GM18499 (cell line): ENCODE measurements around the gene SGPP2.
A peak's percentile ranks its signal among the peaks of the same experiment; 100 is the strongest.
"Not testable (repeated sequence)": the region's sequence is repeated elsewhere in the genome, so short reads cannot be mapped to it uniquely, and the experiment has no call there.

Experiments
- ATAC-seq: cut with Tn5 transposase; IDR thresholded peaks from one replicate; pipeline ENCODE4 v1.9.1; 2021; ENCODE audit warnings: moderate number of reproducible peaks; ENCODE audit not compliant: insufficient read depth, unreplicated experiment

The SGPP2 gene

DNA sequence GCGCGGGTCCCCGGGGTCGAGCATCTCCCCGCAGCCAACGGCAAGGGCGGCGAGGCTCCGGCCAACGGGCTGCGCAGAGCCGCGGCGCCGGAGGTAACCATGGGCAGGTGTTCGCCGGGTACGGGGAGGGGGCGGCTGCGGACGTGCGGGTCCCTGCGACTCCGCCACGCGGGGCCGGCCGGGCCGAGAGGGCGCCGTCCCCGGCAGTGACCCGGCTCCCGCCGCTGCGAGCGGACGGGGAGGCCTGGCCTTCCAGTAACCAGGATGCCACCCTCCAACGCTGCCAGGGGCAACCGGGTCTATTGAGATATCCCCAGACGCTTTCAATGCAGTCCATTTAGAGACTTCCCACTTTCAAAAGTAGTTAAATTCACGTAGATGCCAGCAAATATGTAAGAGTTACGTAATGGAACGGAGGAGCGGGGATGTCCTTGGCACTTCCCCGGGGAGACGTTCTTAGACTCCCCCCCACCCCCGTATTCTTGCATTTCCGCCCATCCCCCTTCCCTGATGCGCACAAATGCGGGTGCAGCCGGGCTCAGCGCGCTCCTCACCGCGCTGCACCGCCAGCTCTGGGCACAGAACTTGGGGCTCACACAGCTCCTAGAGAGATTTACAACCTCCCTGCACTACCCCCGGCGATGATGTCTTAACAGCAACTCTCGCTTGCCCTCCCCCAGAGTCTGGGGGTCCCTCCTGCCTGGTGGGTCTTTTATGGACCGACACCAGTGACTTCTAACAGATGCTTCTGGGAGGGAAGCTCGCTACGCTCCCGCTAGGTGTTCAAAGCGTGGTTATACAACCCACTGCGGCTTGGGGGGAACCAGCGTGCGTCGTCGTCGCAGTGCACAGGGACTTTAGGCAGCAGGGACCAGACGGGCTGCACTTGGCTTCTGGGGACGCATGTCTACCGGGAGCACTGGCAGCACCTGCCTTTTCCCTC lies 657 bp downstream of the SGPP2 start:
- ATAC-seq = no peak

DNA sequence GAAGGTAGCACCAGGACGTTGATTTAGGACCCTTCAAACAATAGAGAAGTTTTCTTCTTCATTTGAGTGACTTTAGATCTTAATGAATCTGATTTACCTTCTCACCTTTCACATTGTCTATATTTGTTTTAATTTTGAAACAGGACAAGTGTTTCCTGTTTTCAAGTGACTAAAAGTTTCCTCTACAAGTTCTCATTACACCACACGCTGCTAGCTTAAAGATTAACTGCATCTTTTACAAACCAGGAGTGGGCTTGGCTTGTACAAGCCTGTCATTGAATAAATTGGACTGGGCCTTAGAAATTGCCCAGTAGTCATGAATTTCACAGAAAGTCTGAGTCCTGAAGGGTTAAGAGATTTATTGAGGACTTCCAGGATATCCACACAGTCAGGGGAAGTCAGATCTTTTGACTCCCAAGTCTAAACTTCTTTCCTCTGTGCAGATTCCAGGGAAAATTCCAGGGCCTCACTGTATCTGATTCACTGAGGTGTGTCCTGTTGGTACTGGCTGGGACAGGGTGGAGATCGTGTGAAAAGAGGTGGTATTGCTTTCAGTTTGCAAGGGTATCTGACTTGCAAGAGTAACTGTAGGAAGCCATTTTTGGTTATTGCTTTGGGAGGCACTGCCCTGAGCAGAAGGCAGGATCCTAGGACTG lies 3.4 kb downstream of the SGPP2 start:
- ATAC-seq = peak; percentile 39

GRCh38 chr2:222430071-222430470 lies 5.7 kb downstream of the SGPP2 start:
- no peak for ATAC-seq

DNA sequence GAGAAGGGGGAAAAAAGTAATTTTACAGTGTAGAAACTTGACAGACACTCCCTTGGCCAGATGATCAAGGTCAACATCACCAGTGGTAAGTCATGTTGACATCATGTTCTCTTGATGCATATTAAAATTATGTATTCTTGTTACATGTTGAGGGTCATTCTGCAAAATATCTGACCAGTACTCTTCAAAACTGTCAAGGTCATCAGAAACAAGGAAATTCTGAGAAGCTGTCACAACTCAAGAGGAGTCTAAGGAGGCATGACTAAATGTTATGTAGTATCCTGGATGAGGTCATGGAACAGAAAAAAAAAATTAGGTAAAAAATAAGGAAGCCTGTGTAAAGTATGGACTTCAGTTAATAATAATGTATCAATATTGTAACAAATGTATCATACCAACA lies 6.3 kb downstream of the SGPP2 start:
- no peak for ATAC-seq

- ATAC-seq = no peak
Measured at GRCh38 chr2:222431869-222432268, 7.5 kb downstream of the SGPP2 start.

DNA sequence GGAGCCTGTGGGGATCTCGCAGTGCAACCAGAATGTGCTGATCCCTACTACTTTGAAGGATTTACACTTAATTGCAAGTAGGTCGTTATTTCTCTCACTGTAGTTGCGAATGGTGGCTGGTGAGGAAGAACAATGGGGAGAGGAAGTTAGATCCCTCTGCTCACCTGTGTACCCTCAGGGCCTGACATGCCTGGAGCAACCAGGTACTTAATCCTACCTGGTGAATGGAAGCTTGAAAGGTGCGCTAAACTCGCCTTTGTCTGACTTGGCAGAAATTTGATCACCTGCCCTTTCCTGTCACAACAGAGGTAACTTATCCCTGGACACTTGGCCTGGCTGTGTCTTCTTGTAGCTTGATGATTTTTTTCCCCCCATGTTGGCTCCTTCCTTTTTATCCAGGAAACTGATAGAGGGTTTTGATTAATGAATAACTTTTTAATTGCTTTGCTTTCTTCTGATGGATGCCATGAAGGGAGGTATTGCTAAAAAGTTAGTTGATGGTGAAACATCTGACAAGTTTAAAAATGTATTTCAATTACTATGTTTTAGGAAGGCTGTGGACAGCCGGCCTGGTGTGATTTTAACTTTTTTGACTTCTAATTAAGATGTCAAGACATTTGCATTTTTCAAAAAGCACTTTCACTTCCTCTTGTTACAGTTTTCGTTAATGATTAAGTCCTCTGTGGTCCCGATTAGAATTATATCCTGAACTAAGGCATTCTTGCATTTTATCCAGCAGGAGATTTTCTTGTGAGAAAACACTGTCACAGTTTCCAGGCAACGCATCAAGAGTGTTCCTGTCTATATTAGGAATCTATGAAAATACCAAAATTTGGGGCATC lies 9.2 kb downstream of the SGPP2 start:
- peak; percentile 79 for ATAC-seq

DNA sequence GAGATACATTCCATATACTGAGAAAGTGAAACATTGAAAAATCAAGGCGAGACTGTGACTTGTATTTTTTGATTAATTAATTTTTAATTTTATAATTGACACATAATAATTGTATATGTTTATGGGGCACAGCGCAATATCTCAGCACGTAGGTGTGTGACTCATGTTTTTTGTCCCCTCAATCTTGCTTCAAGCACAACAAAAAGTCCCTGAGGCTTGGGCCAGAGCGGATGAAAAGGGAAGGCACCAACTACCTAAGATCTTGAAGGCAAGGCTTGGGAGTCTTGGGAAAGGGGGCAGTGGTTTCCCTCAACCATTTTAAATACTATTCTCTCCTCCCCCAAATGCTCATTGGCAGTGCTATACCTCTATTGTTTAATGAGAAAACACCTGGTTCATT lies 9.9 kb downstream of the SGPP2 start:
- peak; percentile 42 for ATAC-seq

DNA sequence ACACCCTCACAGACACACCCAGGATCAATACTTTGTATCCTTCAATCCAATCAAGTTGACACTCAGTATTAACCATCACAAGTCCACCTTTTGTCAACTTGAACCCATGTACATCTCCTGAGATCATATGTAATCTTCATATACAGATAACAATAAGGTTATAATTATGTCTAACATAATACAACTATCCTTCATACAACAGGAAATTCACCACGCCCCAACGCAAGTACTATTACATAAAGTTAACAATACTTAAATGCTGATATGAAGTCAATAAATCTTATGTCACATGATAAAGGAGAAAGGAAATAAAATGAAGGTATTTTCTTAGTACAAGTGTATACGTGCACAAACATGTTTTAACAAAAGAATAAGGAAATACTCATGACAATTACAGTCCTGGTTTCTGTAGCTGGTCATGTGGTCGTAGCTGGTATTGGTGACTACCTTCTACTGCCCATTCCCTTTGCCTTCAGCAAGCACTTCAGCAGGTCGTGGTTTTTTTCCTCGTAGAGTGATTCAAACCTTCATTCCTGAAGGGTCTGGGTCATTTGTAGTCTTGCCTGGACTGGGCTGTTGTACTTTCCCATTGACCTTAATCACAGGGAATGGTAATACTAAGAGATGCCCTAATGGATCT lies 11.2 kb downstream of the SGPP2 start:
- not testable (repeated sequence) for ATAC-seq

DNA sequence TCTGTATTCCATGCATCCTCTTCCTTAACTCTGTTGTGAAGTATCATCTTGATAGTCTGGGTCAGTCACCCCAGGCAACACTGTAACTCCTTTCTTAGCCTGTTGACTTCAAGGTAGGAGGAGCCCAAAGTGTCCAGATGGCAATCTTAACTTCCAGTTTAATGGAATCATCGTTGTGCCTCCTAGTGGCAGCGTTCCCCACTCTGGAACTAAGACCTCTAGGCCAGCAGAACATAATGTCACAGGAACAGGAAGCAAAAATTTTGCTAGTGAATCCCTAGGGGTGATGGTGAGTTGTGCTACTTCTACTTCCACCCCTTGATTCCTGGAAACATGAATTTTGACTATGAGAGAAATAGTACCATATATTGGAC lies 11.7 kb downstream of the SGPP2 start:
- ATAC-seq = no peak

- ATAC-seq = no peak
Measured at GRCh38 chr2:222439692-222440091, 15.3 kb downstream of the SGPP2 start.

DNA sequence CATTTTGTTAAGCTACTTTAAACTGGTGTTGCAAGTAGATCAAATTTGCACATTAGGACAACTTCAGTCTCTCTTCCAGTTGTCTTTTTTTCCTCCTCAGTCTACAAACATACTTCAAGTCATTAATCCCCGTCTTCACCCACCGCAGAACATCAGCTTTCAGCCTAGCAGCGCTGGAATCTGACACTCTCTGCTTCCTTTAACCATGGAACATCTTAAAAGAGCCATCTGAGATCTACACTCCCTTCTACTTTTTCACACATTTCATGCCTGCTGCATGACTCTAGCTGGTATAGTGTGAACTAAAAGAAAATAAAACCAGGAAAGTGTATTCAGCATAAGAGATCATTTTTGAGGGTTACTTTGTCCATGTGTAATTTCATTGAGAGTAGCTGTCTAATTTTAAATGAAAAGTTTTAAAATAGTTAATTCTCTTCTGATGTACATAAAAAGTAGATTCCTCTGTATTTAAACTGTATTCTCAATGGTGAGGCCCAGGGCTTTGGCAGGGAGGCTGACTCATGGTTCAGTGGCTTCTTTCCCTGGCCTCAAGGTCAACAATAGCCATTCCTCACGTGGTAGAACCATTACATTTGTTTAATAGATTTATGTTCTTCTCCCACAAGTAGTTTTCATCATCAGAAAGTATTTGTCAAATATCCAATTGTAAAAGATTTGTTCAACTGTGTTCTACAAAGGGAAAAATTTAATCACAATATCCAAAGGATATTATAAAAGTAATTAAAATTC lies 16.5 kb downstream of the SGPP2 start:
- ATAC-seq = no peak

- ATAC-seq = no peak
Measured at GRCh38 chr2:222442665-222443064, 18.3 kb downstream of the SGPP2 start.

DNA sequence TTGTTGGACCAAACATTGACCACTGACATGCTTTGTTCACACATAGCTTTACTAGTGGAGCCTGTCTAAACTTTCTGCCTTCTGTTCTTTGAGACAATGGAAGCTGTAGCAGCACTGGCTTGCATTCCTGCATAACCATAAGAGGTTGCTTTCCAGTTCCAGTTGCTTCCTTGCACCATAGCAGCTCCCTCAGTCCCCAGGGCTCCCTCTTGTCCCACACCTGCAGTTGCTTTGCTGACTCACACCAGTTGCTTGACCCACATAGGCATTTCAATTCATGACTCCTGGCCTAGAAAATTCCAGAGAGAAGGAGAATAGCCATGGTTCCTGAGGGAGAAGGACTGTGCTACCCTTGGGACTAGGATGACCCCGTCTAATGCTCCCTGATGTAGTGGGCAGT lies 20.9 kb downstream of the SGPP2 start:
- no peak for ATAC-seq

- ATAC-seq = no peak
Measured at GRCh38 chr2:222447131-222447530, 22.8 kb downstream of the SGPP2 start.

- ATAC-seq = no peak
Measured at GRCh38 chr2:222448748-222449181, 24.4 kb downstream of the SGPP2 start.

DNA sequence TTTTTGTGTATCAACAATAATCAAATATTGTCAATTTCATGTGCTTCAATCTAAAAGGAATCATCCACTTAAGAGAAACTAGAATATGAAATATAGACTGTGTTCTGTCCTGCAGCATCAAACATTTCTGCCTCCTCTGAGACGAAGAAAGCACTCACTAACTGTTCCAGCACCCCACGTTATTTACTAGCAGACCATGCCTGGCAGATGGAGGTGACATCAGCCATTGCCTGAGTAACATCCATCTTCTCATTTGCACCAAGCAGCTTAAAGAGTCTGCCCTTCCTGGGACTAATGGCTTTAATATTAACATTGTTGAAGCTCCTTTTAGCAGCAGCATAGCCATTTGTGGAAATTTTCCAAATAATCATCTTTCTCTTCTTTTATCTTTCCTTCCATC lies 25.7 kb downstream of the SGPP2 start:
- no peak for ATAC-seq

GRCh38 chr2:222451224-222451674 lies 26.9 kb downstream of the SGPP2 start:
- peak; percentile 99 for ATAC-seq

GRCh38 chr2:222452422-222452950 lies 28.1 kb downstream of the SGPP2 start:
- ATAC-seq = no peak

DNA sequence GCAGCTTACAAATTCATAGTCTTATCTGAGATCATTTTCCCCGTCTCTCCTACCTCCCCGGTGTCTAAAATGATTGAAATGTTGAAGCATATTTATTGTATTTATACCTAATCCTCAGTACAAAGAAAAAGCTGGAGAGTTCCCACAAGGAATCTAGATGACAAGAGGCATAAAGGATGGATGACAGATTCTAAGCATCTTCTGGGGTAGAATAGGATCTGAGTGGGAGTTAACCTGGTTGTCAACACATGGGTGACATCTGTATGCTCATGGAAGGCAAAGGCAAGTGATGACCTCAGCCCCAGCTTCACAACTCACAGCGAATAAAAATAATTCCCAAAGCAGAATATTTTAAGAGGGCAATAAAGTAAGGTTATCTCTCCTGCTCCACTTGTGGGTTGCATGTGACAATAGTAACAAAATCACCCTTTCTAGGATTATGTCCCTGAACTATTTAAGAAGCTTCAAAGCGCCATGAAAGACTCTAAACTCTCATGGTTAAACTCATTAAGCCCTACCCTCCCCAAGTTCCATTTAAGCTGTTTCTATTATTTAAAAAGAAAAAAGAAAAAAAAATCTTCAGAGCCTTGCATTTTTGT lies 32.2 kb downstream of the SGPP2 start:
- ATAC-seq = no peak
